IPS DF 19.7 (cell line): Measurements from ENCODE around the gene PTBP1.
"Not testable (repeated sequence)": the region's sequence is repeated elsewhere in the genome, so short reads cannot be mapped to it uniquely, and the experiment has no call there.

ENCODE experiments used
- DNase-seq: peaks from one replicate; pipeline ENCODE4 v3.0.0-alpha.2; 2013; ENCODE audit warnings: low read depth, low spot score

Gene PTBP1

GRCh38 chr19:827710-828321 lies 30.6 kb downstream of the PTBP1 start, which contains the start of gene AZU1:
TSS of gene AZU1 (plus strand) at chr19:827837. CDS start at chr19:827847, 10 bp downstream.
- DNase-seq, result no peak

GRCh38 chr19:829129-829758 lies 32.0 kb downstream of the PTBP1 start:
- no peak for DNase-seq

DNA sequence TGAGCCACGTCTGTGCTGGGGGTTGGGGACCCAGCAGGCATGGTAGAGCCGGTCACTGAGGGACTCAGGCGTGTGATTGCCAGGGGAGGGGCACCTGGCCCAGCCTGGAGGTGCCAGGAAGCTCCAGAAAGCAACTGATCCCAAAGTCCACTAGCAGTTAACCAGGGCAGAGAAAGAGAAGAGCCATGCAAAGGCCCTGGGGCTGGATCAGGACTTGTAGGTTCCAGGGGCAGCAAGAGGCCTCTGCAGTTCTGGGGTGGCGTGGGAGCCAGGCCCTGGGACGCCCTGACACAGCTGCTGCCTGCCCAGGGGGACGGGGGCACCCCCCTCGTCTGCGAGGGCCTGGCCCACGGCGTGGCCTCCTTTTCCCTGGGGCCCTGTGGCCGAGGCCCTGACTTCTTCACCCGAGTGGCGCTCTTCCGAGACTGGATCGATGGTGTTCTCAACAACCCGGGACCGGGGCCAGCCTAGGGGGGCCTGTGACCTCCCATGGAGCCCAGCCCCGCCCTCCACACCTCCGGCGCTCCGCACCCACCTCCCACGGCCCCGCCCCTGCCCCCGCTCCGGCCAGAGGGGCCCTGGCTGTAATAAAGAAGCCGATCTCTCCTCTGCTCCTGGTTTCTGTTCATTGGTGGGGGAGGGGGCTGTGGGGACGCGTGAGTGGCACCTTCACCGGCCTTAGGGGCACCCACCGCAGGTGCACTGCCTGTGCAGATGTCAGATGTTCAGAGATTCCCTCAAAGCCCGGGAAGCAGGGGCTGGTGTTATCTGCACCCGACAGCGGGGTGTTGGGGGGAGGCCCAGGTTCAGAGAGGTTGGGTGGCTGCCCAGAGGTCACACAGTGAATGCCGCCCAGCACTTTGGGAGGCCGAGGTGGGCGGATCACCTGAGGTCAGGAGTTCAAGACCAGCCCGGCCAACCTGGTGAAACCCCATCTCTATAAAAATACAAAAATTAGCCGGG lies 34.4 kb downstream of the PTBP1 start:
- DNase-seq, result no peak

DNA sequence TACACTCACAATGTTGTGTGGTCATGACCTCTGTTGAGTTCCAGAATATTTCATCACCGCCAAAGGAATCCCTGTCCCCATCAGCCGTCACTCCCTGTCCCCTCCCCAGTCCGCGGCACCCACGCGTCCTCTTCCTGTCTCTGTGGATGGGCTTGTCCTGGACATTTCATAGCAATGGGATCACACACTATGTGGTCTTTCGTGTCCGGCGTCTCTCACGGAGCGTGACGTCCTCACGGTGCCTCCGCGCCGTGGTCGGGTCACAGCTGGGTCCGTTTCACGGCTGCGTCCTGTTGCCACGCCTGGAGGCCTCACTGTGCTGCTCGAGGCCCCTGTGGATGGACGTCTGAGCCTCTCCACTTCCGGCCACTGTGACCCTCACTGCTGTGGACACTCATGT lies 37.0 kb downstream of the PTBP1 start:
- DNase-seq, result no peak

DNA sequence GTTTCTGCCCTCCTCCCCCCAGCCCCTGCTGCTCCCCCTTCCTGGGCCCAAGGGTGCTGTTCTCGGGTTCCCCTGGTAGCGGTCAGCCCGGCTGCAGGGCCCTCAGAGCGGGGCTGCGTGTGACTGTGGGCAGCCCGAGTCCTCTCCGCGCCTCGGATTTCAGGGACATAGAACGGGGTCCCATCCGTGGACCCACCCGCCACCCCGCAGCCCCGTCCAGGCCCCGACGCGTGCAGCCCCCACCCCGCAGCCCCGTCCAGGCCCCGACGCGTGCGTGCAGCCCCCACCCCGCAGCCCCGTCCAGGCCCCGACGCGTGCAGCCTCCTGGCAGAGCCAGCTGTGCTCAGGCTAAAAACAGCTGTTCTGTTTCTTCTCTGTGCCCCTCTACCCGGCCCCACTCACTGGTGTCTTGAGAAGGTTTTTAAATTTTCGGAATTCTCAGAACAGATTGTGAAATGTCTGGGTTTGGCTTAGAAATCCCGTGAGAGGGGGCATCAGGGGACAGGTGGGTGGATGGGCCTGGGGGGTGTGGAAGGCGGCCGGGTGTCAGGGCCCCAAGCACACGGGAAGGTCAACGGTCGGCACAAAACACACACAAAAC lies 38.1 kb downstream of the PTBP1 start:
- DNase-seq, result no peak

- DNase-seq, result no peak
Observed at GRCh38 chr19:840519-841206, 43.4 kb downstream of the PTBP1 start, which contains the start of gene PRTN3. TSS of gene PRTN3 (plus strand) at chr19:840999. CDS start at chr19:841009, 10 bp downstream.

GRCh38 chr19:842802-843179 lies 45.5 kb downstream of the PTBP1 start:
- not testable (repeated sequence) for DNase-seq

DNA sequence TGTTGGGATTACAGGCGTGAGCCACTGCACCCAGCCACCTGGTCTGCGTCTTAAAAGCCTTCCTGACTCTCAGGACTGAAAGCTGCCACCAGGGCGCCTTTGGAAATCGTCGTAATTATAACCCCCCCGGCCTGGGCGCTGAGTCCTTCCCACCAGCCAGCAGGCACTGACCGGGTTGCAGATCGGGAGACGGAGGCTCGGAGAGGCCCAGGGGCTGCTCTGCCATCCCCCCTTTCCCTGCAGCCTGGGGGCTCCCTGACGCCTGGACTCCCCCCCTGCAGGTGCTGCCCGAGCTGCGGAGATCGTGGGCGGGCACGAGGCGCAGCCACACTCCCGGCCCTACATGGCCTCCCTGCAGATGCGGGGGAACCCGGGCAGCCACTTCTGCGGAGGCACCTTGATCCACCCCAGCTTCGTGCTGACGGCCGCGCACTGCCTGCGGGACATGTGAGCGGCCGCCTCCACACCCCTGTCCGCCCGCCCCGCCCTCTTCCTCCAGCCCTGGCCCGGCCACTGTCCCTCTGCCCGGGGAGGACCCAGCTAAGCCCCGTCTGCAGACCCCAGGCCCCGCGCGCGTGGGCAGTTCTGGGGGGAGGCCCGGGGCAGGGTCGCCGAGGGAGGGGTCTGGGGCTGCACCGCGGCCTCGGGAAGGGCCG lies 46.1 kb downstream of the PTBP1 start:
- DNase-seq, result no peak

GRCh38 chr19:843836-844545 lies 46.7 kb downstream of the PTBP1 start:
- DNase-seq, result no peak

DNA sequence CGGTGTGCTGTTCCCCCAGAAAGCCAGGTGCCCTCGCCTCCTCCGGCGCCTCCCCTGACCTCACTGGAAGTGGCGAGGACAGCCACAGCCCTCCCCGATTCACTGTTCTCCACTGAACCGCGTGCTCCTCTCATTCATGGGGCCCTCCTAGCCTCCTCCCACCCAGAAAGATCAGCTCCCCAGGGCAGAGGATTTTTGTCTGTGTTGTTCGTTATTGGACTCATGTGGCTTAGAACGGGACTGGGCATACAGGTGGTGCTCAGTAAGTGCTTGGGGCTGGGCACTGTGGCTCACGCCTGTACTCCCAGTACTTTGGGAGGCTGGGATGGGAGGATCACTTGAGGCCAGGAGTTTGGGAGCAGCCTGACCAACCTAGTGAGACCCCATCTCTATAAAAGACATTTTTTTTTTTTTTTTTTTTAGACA lies 47.3 kb downstream of the PTBP1 start:
- no peak for DNase-seq

DNA sequence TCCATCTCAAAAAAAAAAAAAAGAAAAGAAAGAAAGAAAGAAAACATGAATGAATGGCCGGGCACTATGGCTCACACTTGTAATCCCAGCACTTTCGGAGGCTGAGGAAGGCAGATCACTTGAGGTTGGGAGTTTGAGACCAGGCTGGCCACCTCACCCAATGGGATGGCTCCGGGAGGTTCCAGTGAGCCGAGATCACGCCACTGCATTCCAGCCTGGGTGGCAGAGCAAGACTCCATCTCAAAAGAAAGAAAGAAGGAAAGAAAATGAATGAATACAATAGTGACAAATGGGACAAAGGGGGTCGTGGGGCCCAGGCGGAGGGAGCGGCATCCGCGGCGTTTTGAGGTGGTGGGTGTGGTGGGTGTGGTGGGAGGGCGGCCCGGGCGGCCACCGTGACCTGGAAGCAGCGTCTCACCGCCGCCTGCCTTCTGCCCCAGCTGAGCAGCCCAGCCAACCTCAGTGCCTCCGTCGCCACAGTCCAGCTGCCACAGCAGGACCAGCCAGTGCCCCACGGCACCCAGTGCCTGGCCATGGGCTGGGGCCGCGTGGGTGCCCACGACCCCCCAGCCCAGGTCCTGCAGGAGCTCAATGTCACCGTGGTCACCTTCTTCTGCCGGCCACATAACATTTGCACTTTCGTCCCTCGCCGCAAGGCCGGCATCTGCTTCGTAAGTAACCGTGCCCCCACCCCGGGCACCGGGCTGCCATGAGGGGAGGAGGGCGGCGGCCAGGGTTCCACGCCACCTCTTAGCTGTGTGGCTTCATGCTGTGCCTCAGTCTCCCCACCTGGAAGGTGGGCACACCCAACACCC lies 48.7 kb downstream of the PTBP1 start:
- DNase-seq, result no peak

GRCh38 chr19:848386-848921 lies 51.2 kb downstream of the PTBP1 start:
- DNase-seq, result no peak

- DNase-seq, result not testable (repeated sequence)
Observed at GRCh38 chr19:849195-849594, 51.9 kb downstream of the PTBP1 start.

DNA sequence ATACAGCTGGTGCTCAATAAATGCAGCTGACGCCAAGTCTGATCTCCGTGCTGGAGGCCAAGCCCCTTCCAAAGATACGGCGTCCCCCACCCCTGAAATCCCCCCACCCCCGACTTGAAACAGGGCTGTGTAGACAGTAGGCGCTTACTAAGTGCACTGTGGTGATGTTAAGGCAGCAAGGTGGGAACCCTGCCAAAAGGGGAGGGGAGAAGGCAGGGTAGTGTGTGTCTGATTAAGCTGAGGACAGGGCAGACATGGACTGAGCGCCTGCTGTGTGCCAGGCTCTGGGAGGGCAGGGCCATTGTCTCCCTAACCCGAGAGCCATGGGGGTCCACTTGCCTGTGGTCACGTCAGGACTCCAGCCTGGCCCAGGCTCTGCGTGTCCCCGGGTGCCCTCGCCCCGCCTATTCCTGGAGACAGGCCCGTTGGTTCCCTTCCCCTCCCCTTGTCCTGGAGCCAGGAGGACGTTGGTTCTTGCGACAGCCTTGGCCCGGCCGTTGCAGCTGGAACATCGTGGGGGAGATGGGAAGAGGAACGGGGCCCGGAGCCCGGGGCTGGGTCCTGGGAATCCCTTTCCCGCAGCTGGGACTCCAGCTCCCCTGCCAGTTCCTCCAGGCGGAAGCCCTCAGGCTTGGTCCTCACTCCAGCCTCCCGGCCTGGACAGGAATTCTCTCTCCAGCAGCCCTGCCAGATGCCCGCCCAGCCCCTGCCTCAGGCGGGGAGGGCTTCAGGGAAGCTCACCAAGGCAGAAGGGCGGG lies 53.1 kb downstream of the PTBP1 start:
- no peak for DNase-seq

GRCh38 chr19:850979-851335 lies 53.7 kb downstream of the PTBP1 start:
- no peak for DNase-seq

DNA sequence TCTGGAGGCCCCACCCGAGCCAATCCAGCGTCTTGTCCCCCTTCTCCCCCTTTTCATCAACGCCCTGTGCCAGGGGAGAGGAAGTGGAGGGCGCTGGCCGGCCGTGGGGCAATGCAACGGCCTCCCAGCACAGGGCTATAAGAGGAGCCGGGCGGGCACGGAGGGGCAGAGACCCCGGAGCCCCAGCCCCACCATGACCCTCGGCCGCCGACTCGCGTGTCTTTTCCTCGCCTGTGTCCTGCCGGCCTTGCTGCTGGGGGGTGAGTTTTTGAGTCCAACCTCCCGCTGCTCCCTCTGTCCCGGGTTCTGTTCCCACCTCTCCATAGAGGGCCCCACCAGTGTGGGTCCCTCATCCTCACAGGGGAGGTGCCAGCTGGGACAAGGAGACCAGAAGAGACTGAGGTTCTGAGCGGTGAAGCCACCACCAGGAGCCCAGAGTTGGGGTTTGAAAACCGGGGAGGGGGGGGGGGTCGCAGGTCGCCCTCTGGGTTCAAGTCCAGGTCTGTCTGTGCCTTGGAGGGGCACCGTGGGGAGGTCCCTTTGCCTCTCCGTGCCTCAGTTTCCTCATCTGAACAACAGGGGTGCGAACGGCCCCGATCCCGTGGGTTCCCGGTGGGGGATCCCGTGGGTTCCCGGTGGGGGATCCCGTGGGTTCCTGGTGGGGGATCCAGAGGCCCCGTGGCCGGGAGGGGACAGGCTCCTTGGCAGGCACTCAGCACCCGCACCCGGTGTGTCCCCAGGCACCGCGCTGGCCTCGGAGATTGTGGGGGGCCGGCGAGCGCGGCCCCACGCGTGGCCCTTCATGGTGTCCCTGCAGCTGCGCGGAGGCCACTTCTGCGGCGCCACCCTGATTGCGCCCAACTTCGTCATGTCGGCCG lies 55.1 kb downstream of the PTBP1 start, which contains the start of gene ELANE:
Gene ELANE, plus strand, starts transcription at position 168 of the 878 bp plus-strand sequence. Its CDS starts 26 bp downstream, at position 194.
- no peak for DNase-seq

- no peak for DNase-seq
Observed at GRCh38 chr19:853014-853585, 55.8 kb downstream of the PTBP1 start.
